Kidney (tissue), 14 donors: ENCODE results near the gene GSN. TPM values are rescaled to one million over a fixed set of nuclear protein-coding genes. Genes with fewer than 3 reads are reported as not detected.
A peak's percentile ranks its signal among the peaks of the same experiment; 100 is the strongest.

Experiments
- DNase-seq, 5 donors: peaks; one replicate each; pipeline ENCODE4 v3.0.0-alpha.2; 2013 to 2020
- FAIRE-seq: peaks from 2 replicates; lab custom pipeline; 2012; peaks lifted over from hg19 to GRCh38; lab: Jason Lieb, UNC
- H3K27ac ChIP-seq, 2 donors: one replicate each; pipeline ENCODE4 v1.7.0; 2013; ENCODE audit warnings: low read depth in 2 of 2, low read length in 2 of 2, inconsistent platforms in 1 of 2
- H3K27me3 ChIP-seq: one replicate; pipeline ENCODE4 v1.7.1; 2013; ENCODE audit warnings: low read length, inconsistent platforms; ENCODE audit not compliant: control insufficient read depth, insufficient read depth
- H3K36me3 ChIP-seq, 3 donors: one replicate each; pipeline versions ENCODE4 v1.7.0 to v1.7.1; 2013; ENCODE audit warnings: low read length in 3 of 3, control low read depth in 1 of 3, inconsistent platforms in 1 of 3; ENCODE audit not compliant: insufficient read depth in 3 of 3, control insufficient read depth in 2 of 3
- H3K4me1 ChIP-seq, 3 donors: one replicate each; pipeline versions ENCODE4 v1.7.0 to v1.7.1; 2013; ENCODE audit warnings: low read length in 3 of 3, inconsistent platforms in 1 of 3, low read depth in 1 of 3; ENCODE audit not compliant: control insufficient read depth in 2 of 3, insufficient read depth in 2 of 3
- H3K4me3 ChIP-seq, 3 donors: one replicate each; pipeline versions ENCODE4 v1.7.0 to v1.8.1; 2013; ENCODE audit warnings: low read length in 3 of 3, control low read depth in 1 of 3, inconsistent platforms in 1 of 3
- H3K9ac ChIP-seq, 3 donors: one replicate each; pipeline versions ENCODE4 v1.7.0 to v1.7.1; 2013; ENCODE audit warnings: low read length in 3 of 3, control low read depth in 1 of 3, inconsistent platforms in 1 of 3
- H3K9me3 ChIP-seq, 3 donors: one replicate each; pipeline versions ENCODE4 v1.7.0 to v1.7.1; 2013; ENCODE audit warnings: low read length in 3 of 3, control low read depth in 1 of 3, inconsistent platforms in 1 of 3; ENCODE audit not compliant: control insufficient read depth in 2 of 3, insufficient read depth in 1 of 3
- intact Hi-C: fragments of 100-400 bp; cut with DNase I; formaldehyde crosslinking; loops from one replicate; pipeline ENCODE4 v1.11.1; 2022
- polyA plus RNA-seq: library from polyadenylated mRNA; stranded (reverse); fragments of 350-450 nt; fragmentation: Illumina TruSeq; extraction: RNeasy Lipid Tissue Mini Kit (QIAGEN cat#74804); gene quantifications from one replicate; pipeline ENCODE4 v1.2.3, GENCODE V29; 2014; ENCODE audit warnings: low read depth, low replicate concordance; ENCODE audit not compliant: insufficient read depth
- total RNA-seq: library from RNA; stranded (reverse); fragmentation: NEBNext Ultra II Directional; extraction: Animal tissue kit (Norgen Biotek cat#: 25700); gene quantifications from one replicate; pipeline ENCODE4 v1.2.1, GENCODE V29; 2021
- TF ChIP-seq, protein P1 (sequence below): IDR thresholded peaks from 3 replicates; pipeline ENCODE4 v1.5.1; 2012; ENCODE audit warnings: mild to moderate bottlenecking, moderate library complexity, borderline replicate concordance; ENCODE audit not compliant: insufficient read depth; ENCODE audit errors: extremely low read depth
- donor health status: control.
- donor health status: control.
- donor health status: control.
- donor health status: control.
- donor health status: control.
- donor health status: DM: yes; HTN: yes; CAD: no.
- donor health status: Normal renal cell carcinoma (clear cell type).

The GSN gene
- total and polyA plus RNA-seq, 2 donors from 2014 or later: 235 to 511 TPM

DNA sequence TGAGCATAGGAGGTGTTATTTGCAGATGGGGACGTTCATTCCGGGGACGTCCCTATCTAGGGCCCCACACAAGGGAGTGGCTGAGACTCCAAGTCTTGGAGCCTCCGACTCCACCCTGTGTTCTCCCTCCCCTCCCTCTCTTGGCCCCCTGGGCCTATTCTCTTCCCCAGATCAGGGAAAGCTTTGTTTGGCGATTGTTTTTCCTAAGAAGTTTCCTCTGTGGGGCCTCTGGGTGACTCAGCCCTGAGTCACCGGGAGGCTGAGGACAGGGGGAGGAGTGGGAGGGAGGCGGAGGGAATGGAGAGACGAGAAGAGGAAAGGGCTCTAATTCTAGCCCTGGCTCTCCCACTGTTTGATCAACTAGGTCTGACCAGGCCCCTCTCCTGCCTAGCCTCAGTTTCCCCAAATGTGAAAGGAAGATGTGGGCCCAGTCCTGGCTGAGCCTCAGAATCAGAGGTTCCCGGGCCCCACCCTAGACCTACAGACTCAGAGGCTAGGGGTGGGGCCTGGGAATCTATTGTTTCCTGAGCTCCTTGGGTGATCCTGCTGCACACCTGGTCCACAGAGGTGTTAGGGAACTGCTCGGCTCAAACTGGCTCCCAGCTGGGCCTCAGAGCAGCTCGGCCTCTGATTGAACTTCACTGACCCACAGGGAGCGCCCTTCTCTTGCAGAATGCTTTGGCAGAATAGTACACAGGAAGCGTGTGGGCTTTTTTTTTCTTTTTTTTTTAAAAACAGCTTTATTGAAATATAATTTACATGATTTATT, 19.2 kb downstream of the GSN start:
- TF ChIP-seq, protein P1, sequence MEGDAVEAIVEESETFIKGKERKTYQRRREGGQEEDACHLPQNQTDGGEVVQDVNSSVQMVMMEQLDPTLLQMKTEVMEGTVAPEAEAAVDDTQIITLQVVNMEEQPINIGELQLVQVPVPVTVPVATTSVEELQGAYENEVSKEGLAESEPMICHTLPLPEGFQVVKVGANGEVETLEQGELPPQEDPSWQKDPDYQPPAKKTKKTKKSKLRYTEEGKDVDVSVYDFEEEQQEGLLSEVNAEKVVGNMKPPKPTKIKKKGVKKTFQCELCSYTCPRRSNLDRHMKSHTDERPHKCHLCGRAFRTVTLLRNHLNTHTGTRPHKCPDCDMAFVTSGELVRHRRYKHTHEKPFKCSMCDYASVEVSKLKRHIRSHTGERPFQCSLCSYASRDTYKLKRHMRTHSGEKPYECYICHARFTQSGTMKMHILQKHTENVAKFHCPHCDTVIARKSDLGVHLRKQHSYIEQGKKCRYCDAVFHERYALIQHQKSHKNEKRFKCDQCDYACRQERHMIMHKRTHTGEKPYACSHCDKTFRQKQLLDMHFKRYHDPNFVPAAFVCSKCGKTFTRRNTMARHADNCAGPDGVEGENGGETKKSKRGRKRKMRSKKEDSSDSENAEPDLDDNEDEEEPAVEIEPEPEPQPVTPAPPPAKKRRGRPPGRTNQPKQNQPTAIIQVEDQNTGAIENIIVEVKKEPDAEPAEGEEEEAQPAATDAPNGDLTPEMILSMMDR: no peak
- Histone ChIP-seq H3K27ac (peak overlapping the region; percentile 86 to 98), H3K36me3 (no peaks in the 10 kb centered on the region), H3K4me1 (peaks cover 5 to 61% (median 40%) of the 10 kb centered on the region in 3 donors), H3K9ac (peak overlapping the region in 1 of 3 donors; percentile 65), H3K27me3 (no peaks in the 10 kb centered on the region), H3K9me3 (no peaks in the 10 kb centered on the region), H3K4me3 (no peak overlapping the region)
- FAIRE-seq (no peak), DNase-seq (peak; percentile 61 to 94 (median 75))
- intact Hi-C loops: no loop called here

DNA sequence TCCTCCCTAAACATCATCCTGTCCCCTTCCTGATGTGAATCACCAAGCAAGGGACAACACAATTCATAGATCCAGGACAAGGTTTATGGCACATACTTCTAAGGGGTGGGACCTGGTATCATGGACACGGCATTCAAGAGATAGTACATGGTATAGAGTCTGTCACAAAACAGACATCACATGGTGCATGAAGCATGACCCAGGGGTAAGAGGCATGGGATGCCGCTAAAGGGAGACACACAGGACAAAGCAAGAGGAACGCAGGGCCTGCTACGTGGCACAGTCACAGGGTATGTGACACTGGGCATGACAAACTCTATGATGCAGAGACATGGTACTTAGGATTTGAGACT, 20.7 kb downstream of the GSN start:
- no peaks in the 10 kb centered on the region for H3K27me3 ChIP-seq
- no peak for FAIRE-seq
- no peaks in the 10 kb centered on the region for H3K36me3 ChIP-seq
- H3K9me3 ChIP-seq: no peaks in the 10 kb centered on the region
- intact Hi-C loops: no loop called here
- TF ChIP-seq, protein P1: no peak
- H3K4me1 ChIP-seq: peaks cover 5 to 53% (median 40%) of the 10 kb centered on the region in 3 donors
- DNase-seq: peak in 3 of 5 donors; percentile 33 to 61 (median 54)
- H3K27ac ChIP-seq: peak overlapping the region; percentile 86 to 88
- peak overlapping the region in 1 of 3 donors; percentile 31 for H3K9ac ChIP-seq
- no peak overlapping the region for H3K4me3 ChIP-seq

DNA sequence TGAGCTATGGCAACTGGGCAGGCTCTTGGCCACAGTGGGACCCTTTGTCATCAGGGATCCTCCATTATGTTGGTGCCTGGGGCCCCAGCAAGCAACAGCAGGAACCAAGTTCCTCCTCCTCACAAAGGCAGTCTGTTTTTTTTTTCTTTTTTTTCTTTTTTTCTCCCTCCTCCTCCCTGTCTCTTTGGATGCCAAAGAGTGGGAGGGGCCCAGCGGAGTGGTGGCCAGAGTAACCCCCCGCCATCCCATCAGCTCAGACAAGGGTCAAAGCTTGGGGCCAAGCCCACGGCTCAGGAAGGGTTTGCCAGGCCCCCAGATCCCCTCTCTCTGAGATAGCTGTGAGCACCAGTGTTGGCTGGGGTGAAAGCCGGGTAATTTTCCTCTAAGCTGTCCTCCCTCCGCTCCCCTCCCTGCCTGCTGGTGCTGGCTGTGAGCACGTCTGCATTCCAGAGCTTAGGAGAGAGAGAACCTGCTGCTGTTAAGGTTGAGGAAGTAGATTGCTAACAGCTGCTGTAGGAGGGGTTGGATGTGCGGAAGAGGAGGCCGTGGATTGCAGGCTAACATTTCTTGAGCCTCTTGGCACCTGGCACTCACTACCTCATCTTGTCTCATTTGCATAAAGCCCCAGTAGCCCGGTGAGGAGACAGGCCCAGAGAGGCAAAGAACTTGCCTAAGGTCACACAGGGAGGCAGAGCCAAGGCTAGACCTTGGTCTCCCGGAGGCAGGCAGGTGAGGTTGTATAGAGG, 21.2 kb downstream of the GSN start:
- DNase-seq: peak; percentile 86 to 93 (median 87)
- no peaks in the 10 kb centered on the region for H3K27me3 ChIP-seq
- TF ChIP-seq, protein P1: no peak
- intact Hi-C loops: no loop called here
- no peak for FAIRE-seq
- peaks cover 5 to 51% (median 40%) of the 10 kb centered on the region in 3 donors for H3K4me1 ChIP-seq
- H3K4me3 ChIP-seq: no peak overlapping the region
- no peaks in the 10 kb centered on the region for H3K9me3 ChIP-seq
- H3K36me3 ChIP-seq: no peaks in the 10 kb centered on the region
- H3K9ac ChIP-seq: peak overlapping the region in 1 of 3 donors; percentile 31
- H3K27ac ChIP-seq: peak overlapping the region; percentile 86 to 88
